DMS114 treated with DMSO at 0.1 percent for 48 hours (cell line): ENCODE measurements around the gene TLCD3B.

Source experiments
- DNase-seq: peaks from one replicate; lab custom pipeline; 2025; ENCODE audit not compliant: unreplicated experiment; lab: John Stamatoyannopoulos, UW

The TLCD3B gene

GRCh38 chr16:29991571-29991904 is 39.5 kb downstream of the TLCD3B start:
- DNase-seq, result no peak

- DNase-seq, result no peak
Observed at GRCh38 chr16:29990883-29991570, 40.0 kb downstream of the TLCD3B start.

- no peak for DNase-seq
Observed at GRCh38 chr16:29990034-29990433, 41.0 kb downstream of the TLCD3B start.

- no peak for DNase-seq
Observed at GRCh38 chr16:29989111-29989858, 41.8 kb downstream of the TLCD3B start.

GRCh38 chr16:29988346-29989075 is 42.6 kb downstream of the TLCD3B start:
- DNase-seq, result no peak

GRCh38 chr16:29987371-29988085 is 43.5 kb downstream of the TLCD3B start:
- no peak for DNase-seq

GRCh38 chr16:29986931-29987330 is 44.1 kb downstream of the TLCD3B start:
- no peak for DNase-seq

- no peak for DNase-seq
Observed at GRCh38 chr16:29986231-29986630, 44.8 kb downstream of the TLCD3B start.

- no peak for DNase-seq
Observed at GRCh38 chr16:29985271-29985811, 45.7 kb downstream of the TLCD3B start.

- DNase-seq, result no peak
Observed at GRCh38 chr16:29984764-29985147, 46.3 kb downstream of the TLCD3B start.

GRCh38 chr16:29984137-29984763 is 46.8 kb downstream of the TLCD3B start:
- no peak for DNase-seq

GRCh38 chr16:29983420-29984136 is 47.5 kb downstream of the TLCD3B start:
- no peak for DNase-seq

GRCh38 chr16:29982560-29983419 is 48.3 kb downstream of the TLCD3B start:
- no peak for DNase-seq

GRCh38 chr16:29978564-29979270 is 52.4 kb downstream of the TLCD3B start:
- DNase-seq, result no peak

GRCh38 chr16:29978081-29978480 is 53.0 kb downstream of the TLCD3B start:
- no peak for DNase-seq

GRCh38 chr16:29977063-29977825 is 53.8 kb downstream of the TLCD3B start:
- DNase-seq, result no peak

- DNase-seq, result no peak
Observed at GRCh38 chr16:29975811-29976511, 55.1 kb downstream of the TLCD3B start.
